HCT116 (cell line): ENCODE results near the gene PIPOX.

Experiments
- POLR2A ChIP-seq: IDR thresholded peaks from 2 replicates; pipeline ENCODE4 v1.7.0; 2011; ENCODE audit warnings: borderline replicate concordance; ENCODE audit not compliant: insufficient read depth, insufficient read length; ENCODE audit errors: extremely low read depth
- POLR2AphosphoS5 ChIP-seq: IDR thresholded peaks from 2 replicates; pipeline ENCODE4 v1.6.1; 2011; ENCODE audit warnings: mild to moderate bottlenecking, low read depth, low read length, moderate library complexity
- SP1 ChIP-seq: IDR thresholded peaks from 2 replicates; pipeline ENCODE4 v1.6.1; 2012; ENCODE audit warnings: low read depth
- TF ChIP-seq, protein P1 (sequence below): IDR thresholded peaks from 2 replicates; pipeline ENCODE4 v1.6.1; 2012; ENCODE audit warnings: low read depth
- TF ChIP-seq, protein P2 (sequence below), 3 experiments: fragments of 200-600 bp in 1 of 3; sonication (generic) in 1 of 3; IDR thresholded peaks in 2 of 3; conservative IDR thresholded peaks in 1 of 3; 2 replicates each; pipeline ENCODE4 v1.5.1; 2012 to 2017; ENCODE audit warnings: low read depth in 2 of 3, low read length in 2 of 3, antibody characterized with exemption in 1 of 3, borderline replicate concordance in 1 of 3, control low read depth in 1 of 3, mild to moderate bottlenecking in 1 of 3, mixed read lengths in 1 of 3, mixed run types in 1 of 3, moderate library complexity in 1 of 3; ENCODE audit not compliant: insufficient read depth in 1 of 3
- TF ChIP-seq, protein P3 (sequence below): IDR thresholded peaks from 2 replicates; pipeline ENCODE4 v1.6.1; 2011; ENCODE audit warnings: mild to moderate bottlenecking, low read length, moderate library complexity; ENCODE audit not compliant: insufficient replicate concordance; ENCODE audit errors: extremely low read depth

DNA sequence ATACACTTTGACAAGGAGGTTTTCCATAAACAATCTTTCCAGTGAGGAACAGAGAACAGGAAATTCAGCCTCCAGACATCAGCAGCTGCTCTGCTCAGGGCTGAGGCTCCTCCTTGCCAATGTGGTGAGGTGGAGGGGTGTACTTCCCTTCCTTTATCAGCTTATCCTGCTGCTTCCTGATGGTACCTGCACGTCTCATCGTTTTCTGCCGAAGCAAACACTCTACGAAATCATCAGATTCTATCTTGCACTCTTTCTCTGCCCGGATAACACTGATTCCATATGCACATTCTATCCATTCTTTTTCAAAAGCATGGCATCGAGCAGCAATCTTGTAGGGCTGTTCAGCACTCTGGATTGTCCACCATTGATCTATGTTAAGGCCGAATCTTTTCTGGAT, 21.7 kb upstream of the PIPOX start:
- TF ChIP-seq, protein P1, sequence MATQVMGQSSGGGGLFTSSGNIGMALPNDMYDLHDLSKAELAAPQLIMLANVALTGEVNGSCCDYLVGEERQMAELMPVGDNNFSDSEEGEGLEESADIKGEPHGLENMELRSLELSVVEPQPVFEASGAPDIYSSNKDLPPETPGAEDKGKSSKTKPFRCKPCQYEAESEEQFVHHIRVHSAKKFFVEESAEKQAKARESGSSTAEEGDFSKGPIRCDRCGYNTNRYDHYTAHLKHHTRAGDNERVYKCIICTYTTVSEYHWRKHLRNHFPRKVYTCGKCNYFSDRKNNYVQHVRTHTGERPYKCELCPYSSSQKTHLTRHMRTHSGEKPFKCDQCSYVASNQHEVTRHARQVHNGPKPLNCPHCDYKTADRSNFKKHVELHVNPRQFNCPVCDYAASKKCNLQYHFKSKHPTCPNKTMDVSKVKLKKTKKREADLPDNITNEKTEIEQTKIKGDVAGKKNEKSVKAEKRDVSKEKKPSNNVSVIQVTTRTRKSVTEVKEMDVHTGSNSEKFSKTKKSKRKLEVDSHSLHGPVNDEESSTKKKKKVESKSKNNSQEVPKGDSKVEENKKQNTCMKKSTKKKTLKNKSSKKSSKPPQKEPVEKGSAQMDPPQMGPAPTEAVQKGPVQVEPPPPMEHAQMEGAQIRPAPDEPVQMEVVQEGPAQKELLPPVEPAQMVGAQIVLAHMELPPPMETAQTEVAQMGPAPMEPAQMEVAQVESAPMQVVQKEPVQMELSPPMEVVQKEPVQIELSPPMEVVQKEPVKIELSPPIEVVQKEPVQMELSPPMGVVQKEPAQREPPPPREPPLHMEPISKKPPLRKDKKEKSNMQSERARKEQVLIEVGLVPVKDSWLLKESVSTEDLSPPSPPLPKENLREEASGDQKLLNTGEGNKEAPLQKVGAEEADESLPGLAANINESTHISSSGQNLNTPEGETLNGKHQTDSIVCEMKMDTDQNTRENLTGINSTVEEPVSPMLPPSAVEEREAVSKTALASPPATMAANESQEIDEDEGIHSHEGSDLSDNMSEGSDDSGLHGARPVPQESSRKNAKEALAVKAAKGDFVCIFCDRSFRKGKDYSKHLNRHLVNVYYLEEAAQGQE = no peak
- TF ChIP-seq, protein P2, sequence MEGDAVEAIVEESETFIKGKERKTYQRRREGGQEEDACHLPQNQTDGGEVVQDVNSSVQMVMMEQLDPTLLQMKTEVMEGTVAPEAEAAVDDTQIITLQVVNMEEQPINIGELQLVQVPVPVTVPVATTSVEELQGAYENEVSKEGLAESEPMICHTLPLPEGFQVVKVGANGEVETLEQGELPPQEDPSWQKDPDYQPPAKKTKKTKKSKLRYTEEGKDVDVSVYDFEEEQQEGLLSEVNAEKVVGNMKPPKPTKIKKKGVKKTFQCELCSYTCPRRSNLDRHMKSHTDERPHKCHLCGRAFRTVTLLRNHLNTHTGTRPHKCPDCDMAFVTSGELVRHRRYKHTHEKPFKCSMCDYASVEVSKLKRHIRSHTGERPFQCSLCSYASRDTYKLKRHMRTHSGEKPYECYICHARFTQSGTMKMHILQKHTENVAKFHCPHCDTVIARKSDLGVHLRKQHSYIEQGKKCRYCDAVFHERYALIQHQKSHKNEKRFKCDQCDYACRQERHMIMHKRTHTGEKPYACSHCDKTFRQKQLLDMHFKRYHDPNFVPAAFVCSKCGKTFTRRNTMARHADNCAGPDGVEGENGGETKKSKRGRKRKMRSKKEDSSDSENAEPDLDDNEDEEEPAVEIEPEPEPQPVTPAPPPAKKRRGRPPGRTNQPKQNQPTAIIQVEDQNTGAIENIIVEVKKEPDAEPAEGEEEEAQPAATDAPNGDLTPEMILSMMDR (IDR thresholded peaks at IDR 0.05 in 2 of 3, conservative IDR thresholded peaks at IDR 0.05 in 1 of 3; ENCODE audit: borderline replicate concordance in 1 of 3, insufficient read depth in 1 of 3, low read depth in 2 of 3, low read length in 2 of 3) = no peak
- TF ChIP-seq POLR2A (no peak), POLR2AphosphoS5 (no peak), SP1 (no peak)
- TF ChIP-seq, protein P3, sequence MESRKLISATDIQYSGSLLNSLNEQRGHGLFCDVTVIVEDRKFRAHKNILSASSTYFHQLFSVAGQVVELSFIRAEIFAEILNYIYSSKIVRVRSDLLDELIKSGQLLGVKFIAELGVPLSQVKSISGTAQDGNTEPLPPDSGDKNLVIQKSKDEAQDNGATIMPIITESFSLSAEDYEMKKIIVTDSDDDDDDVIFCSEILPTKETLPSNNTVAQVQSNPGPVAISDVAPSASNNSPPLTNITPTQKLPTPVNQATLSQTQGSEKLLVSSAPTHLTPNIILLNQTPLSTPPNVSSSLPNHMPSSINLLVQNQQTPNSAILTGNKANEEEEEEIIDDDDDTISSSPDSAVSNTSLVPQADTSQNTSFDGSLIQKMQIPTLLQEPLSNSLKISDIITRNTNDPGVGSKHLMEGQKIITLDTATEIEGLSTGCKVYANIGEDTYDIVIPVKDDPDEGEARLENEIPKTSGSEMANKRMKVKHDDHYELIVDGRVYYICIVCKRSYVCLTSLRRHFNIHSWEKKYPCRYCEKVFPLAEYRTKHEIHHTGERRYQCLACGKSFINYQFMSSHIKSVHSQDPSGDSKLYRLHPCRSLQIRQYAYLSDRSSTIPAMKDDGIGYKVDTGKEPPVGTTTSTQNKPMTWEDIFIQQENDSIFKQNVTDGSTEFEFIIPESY = no peak
